Measurements from ENCODE around the gene RSF1. TPM values are rescaled to one million over a fixed set of nuclear protein-coding genes. Genes with fewer than 3 reads are reported as not detected.
A peak's percentile ranks its signal among the peaks of the same experiment; 100 is the strongest.

RSF1 gene
- total RNA-seq, 1 experiment from 2014 or later = 83.0 TPM

DNA sequence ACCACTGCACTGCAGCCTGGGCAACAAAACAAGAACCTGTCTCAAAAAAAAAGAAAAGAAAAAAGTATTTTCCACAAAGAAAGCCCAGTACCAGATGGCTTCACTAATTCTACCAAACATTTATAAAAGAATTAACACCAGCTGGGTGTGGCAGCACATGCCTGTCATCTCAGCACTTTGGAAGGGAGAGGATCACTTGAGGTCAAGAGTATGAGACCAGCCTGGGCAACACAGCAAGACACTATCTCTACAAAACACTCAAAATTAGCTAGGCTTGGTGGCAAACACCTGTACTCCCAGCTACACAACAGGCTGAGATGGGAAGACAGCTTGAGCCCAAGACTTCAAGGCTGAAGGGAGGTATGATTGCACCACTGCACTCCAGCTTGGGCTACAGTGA lies 20.1 kb downstream of the RSF1 start:
- in situ Hi-C loops (cut with HindIII; ENCODE audit: low pct_unique_long_range_greater_than_20kb, low sequenced_read_pairs) = no loop called here
- POLR2A ChIA-PET = no interaction called here
- no TSS peak for BruUV-seq (replicated peaks)

DNA sequence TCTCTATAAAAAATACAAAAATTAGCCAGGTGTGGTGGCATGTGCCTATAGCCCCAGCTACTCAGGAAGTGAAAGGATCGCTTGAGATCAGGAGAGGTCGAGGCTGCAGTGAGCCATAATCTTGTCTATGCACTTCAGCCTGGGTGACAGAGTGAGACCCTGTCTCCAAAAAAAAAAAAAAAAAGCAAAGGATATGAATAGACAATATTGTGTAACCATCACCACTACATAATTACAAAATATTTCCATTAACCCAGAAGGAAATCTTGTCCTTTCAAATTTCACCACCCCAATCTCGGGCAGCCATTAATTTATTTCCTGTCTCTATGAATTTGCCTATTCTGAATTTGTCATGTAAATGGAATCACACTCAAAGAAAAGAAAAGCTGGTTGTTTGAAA lies 21.2 kb downstream of the RSF1 start:
- in situ Hi-C loops (cut with HindIII; ENCODE audit: low pct_unique_long_range_greater_than_20kb, low sequenced_read_pairs) (no loop called here), intact Hi-C loops (cut with micrococcal nuclease; ENCODE audit: unreplicated experiment) (no loop called here)
- no TSS peak for BruUV-seq (replicated peaks)
- TF ChIP-seq TCF7L2 (IDR thresholded peaks at IDR 0.05; ENCODE audit: low read depth, low read length) (no peak), POLR2AphosphoS5 (IDR thresholded peaks at IDR 0.05; ENCODE audit: low read depth, low read length) (no peak), SIN3A (IDR thresholded peaks at IDR 0.05; ENCODE audit: borderline replicate concordance, insufficient read depth, low read depth, low read length) (no peak)
- TF ChIP-seq, protein P1, sequence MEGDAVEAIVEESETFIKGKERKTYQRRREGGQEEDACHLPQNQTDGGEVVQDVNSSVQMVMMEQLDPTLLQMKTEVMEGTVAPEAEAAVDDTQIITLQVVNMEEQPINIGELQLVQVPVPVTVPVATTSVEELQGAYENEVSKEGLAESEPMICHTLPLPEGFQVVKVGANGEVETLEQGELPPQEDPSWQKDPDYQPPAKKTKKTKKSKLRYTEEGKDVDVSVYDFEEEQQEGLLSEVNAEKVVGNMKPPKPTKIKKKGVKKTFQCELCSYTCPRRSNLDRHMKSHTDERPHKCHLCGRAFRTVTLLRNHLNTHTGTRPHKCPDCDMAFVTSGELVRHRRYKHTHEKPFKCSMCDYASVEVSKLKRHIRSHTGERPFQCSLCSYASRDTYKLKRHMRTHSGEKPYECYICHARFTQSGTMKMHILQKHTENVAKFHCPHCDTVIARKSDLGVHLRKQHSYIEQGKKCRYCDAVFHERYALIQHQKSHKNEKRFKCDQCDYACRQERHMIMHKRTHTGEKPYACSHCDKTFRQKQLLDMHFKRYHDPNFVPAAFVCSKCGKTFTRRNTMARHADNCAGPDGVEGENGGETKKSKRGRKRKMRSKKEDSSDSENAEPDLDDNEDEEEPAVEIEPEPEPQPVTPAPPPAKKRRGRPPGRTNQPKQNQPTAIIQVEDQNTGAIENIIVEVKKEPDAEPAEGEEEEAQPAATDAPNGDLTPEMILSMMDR (IDR thresholded peaks at IDR 0.05) = no peak
- TF ChIP-seq, protein P2, sequence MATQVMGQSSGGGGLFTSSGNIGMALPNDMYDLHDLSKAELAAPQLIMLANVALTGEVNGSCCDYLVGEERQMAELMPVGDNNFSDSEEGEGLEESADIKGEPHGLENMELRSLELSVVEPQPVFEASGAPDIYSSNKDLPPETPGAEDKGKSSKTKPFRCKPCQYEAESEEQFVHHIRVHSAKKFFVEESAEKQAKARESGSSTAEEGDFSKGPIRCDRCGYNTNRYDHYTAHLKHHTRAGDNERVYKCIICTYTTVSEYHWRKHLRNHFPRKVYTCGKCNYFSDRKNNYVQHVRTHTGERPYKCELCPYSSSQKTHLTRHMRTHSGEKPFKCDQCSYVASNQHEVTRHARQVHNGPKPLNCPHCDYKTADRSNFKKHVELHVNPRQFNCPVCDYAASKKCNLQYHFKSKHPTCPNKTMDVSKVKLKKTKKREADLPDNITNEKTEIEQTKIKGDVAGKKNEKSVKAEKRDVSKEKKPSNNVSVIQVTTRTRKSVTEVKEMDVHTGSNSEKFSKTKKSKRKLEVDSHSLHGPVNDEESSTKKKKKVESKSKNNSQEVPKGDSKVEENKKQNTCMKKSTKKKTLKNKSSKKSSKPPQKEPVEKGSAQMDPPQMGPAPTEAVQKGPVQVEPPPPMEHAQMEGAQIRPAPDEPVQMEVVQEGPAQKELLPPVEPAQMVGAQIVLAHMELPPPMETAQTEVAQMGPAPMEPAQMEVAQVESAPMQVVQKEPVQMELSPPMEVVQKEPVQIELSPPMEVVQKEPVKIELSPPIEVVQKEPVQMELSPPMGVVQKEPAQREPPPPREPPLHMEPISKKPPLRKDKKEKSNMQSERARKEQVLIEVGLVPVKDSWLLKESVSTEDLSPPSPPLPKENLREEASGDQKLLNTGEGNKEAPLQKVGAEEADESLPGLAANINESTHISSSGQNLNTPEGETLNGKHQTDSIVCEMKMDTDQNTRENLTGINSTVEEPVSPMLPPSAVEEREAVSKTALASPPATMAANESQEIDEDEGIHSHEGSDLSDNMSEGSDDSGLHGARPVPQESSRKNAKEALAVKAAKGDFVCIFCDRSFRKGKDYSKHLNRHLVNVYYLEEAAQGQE (IDR thresholded peaks at IDR 0.05; ENCODE audit: insufficient read depth in 1 of 2, low read depth in 2 of 2, low read length in 1 of 2) = no peak
- H3K4me3 ChIP-seq (ENCODE audit: low read depth in 2 of 2, low read length in 2 of 2) = no peak overlapping the region
- no peak overlapping the region for H3K27ac ChIP-seq (ENCODE audit: low read length)
- ATAC-seq (no peak), DNase-seq (ENCODE audit: low read depth, low spot score) (no peak)
- CTCF ChIA-PET = no interaction called here
- H3K9me3 ChIP-seq (ENCODE audit: control insufficient read depth, insufficient read depth, low read depth, low read length) = no peaks in the 10 kb centered on the region
- no peaks in the 10 kb centered on the region for H3K4me1 ChIP-seq (ENCODE audit: control insufficient read depth, insufficient read depth, low read length)
- POLR2A ChIA-PET = interaction anchor here (0.6 to 0.7 kb wide), 4 partner anchors 162 to 754 kb away, joined by 3 to 5 read pairs (median 3); no protein-coding TSS in a partner anchor
- H3K36me3 ChIP-seq (ENCODE audit: control insufficient read depth, insufficient read depth, low read length) = no peaks in the 10 kb centered on the region
- H3K27me3 ChIP-seq (ENCODE audit: control insufficient read depth, insufficient read depth, low read length) = no peaks in the 10 kb centered on the region

More for the DNA sequence above, 20.1 kb downstream of the RSF1 start:
- no peaks in the 10 kb centered on the region for H3K4me1 ChIP-seq (ENCODE audit: control insufficient read depth, insufficient read depth, low read length)
- no peaks in the 10 kb centered on the region for H3K27me3 ChIP-seq (ENCODE audit: control insufficient read depth, insufficient read depth, low read length)
- DNase-seq (ENCODE audit: low read depth, low spot score) (no peak), ATAC-seq (peak; percentile 15; the same call in 1 of the 2 replicates)
- no peaks in the 10 kb centered on the region for H3K9me3 ChIP-seq (ENCODE audit: control insufficient read depth, insufficient read depth, low read depth, low read length)
- H3K27ac ChIP-seq (ENCODE audit: low read length) = no peak overlapping the region
- H3K4me3 ChIP-seq (ENCODE audit: low read depth in 2 of 2, low read length in 2 of 2) = no peak overlapping the region
- CTCF ChIA-PET = no interaction called here
- intact Hi-C loops (cut with micrococcal nuclease; ENCODE audit: unreplicated experiment) = no loop called here
- no peak for TF ChIP-seq SIN3A (IDR thresholded peaks at IDR 0.05; ENCODE audit: borderline replicate concordance, insufficient read depth, low read depth, low read length)
- no peak for TF ChIP-seq TCF7L2 (IDR thresholded peaks at IDR 0.05; ENCODE audit: low read depth, low read length)
- no peak for TF ChIP-seq POLR2AphosphoS5 (IDR thresholded peaks at IDR 0.05; ENCODE audit: low read depth, low read length)
- TF ChIP-seq, protein P2 (IDR thresholded peaks at IDR 0.05; ENCODE audit: insufficient read depth in 1 of 2, low read depth in 2 of 2, low read length in 1 of 2) = no peak
- TF ChIP-seq, protein P1 (IDR thresholded peaks at IDR 0.05) = no peak
- H3K36me3 ChIP-seq (ENCODE audit: control insufficient read depth, insufficient read depth, low read length) = no peaks in the 10 kb centered on the region

Data from Panc1 (cell line).